GM21737 (cell line): ENCODE measurements around the gene NRXN3.

ENCODE experiments used
- ATAC-seq: cut with Tn5 transposase; IDR thresholded peaks from one replicate; pipeline ENCODE4 v1.9.1; 2021; ENCODE audit warnings: mild to moderate bottlenecking, moderate library complexity; ENCODE audit not compliant: unreplicated experiment

NRXN3 gene

GRCh38 chr14:79040790-79041189, 870.6 kb downstream of the NRXN3 start:
- no peak for ATAC-seq

DNA sequence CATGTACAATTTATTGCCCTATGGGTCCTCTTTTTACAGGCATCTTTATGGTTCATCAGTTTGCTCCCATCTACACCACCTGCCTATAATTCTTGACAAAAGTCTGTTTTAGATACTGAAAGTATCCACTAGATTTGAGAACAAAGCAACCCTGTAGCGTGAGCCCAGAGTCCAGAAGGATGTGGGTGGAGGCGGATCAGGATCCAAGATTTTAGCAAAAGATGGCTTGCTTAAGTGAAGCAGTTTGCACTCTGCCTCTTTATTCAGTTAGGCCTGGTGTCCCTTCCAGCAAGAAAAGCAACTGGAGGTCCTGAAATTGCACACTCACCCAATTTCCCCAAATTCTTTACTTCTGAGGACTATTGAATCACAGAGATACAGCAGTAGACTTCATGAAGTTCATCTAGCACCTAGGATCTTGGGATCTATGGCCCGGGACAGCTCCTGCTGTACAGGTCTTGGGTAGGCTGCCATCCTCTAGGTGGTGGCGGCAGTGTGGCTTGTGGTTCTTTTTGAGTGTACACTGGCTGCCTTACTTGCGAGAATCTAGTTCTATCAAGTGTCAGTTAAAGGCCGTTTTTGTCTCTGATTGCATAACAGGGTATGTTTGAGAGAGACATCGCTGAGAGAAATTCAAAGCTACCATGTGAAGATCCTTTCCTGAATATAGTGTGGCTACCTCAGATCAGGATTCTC, 873.2 kb downstream of the NRXN3 start:
- ATAC-seq: no peak

- no peak for ATAC-seq
These were observed 874.9 kb downstream of the NRXN3 start for GRCh38 chr14:79044894-79045624.

DNA sequence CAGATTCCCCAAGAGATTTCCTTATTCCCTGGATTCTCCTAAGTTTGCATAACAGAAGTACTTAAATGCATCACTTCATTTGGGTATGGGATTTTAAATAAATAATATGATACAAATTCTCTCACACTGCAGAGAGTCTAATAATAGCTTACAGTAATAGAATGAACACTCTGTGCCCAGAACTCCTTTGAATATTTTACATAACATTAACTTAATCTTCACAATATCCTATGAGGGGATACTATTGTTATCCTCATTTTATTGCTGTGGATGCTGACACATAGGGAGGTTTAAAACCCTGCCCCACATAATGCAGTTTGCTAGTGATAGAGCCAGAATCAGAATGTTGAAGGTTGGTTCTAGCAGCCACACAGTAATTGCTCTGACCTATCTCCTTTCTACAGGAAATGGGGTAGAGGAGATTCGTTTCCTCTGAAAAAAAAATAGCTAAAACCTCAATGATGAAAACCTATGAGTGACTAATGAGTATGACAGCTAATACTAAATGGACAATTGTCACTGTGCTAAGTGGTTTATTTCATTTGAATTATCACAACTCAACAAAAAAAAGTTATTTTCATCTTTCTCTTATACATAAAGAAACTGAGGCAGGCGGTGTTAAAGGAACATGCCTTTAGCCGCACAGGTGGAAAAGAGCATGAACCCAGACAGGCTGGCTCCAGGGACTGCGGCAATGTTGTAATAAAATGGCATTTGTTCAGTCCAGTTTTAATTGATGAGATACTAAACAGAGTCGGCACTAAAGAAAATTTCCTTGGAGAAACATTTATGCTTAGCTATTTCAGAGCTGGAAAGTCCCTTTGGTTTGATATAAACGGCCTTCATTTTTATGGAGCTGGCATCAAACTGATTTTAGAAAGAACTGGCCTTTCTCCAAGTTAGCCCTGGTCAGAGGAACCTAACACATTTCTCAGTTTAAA, 880.9 kb downstream of the NRXN3 start:
- ATAC-seq: no peak

GRCh38 chr14:79051742-79052141, 881.6 kb downstream of the NRXN3 start:
- no peak for ATAC-seq

GRCh38 chr14:79056879-79057278, 886.7 kb downstream of the NRXN3 start:
- no peak for ATAC-seq

DNA sequence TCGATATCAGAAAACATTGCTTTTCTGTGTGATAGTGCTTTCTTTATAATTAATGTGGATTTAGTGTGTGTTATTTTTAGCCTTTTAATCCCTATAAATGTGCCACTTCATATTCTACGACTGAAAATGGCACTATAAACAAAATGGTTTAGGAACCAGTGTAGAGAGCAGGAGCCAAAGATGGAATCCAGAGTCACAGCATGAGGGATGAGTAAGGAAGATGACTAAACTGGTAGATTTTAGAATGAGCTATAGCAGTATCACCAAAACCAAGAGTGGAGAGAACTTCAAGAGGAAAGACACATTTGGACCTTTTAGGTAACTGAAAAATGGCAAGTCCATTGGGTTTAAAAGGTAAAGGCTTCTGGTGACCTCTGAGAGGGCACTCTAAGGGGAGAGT, 887.2 kb downstream of the NRXN3 start:
- no peak for ATAC-seq

GRCh38 chr14:79062226-79062625, 892.1 kb downstream of the NRXN3 start:
- ATAC-seq: no peak

DNA sequence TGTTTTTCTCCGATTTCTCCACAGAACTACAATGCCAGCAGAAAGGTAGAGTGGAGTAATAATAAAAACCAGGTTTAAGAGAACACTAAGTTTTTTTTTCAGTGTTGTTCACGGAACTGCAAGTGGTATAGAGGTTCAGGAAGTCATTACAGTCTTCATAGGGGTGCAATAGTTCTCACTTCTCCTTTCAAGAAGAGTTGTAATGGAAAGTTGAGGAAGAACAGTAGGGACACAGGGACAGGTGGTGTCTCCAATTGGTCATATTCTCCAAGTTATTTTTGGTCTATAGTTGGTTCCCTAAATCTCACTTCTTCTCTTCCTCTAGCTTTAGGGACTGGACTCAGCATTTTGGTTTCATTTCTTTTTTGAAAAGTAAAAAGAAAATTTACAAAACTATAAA, 894.0 kb downstream of the NRXN3 start:
- no peak for ATAC-seq

DNA sequence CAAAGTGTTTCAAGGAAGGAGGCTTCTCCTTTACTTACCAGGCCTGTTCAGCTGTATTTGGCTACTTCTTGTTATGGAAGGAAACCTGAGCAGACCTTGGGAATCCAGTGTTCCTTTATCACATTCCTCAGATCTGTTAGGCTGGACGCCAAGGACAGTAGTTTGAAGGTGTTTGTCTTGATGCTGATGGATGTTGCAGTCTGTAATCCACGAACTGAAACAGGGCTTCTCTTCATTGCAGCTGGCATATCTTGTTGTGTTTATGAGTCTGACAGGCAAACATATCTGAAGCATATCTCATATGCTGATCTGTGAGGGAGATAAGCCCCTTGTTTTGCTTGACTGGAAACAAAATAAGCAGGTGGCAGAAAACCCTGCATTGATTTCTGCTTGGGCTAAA, 904.3 kb downstream of the NRXN3 start:
- ATAC-seq: no peak

- no peak for ATAC-seq
These were observed 906.3 kb downstream of the NRXN3 start for GRCh38 chr14:79076428-79076827.

DNA sequence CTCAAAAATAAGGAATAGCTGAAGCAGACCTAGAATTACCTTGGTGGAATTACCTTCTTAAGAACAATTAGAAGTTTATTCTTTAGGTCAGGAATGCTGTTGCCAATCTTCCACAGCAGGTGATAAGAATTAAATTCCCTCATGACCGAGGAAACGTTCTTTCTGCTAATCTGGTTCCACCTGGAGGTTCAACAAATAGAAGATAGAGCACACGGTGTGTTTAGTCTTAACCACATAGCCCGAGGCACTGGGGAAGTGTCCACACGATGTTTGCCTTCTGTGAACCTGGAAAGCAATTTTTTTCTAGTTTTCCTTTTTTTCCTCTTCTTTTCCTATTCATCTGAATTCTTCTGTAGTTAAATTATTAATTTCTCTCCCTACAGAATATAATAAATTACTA, 906.9 kb downstream of the NRXN3 start:
- no peak for ATAC-seq

DNA sequence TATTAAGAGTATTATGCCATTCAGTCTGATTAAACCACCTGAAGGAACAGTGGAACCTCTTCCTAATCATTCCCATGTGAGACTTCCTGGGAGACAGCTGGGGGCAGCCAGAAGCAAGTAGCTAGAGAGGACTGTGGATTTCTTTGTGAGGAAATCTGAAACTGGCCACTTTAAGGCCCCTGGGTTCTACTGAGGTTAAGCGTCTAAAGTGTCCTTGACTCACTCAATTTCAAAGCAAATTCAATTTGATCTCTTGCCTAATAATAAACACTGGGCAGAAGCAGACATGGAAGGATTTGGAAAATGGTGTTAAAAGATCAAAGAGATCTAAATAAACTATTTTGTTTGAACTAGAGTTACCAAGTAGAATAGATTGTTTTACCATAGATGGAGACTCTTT, 909.9 kb downstream of the NRXN3 start:
- no peak for ATAC-seq

DNA sequence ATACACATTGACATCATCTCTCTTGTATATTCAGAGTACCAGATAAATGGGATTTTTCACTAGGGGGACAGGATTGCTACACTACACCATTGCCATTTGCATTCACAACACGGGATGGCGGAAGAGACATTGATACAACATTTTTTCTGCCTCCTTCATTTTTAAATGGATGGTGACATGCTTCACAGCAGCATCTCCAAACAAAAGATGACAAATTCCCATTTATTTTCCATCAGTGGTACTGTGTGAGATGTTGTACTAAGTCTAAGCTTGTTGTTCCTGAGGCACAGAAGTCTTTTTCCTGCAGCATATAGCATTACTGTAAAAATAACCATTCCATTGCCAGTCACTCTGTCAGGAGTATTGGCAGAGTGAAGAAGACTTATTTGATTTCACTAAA, 912.7 kb downstream of the NRXN3 start:
- ATAC-seq: no peak

GRCh38 chr14:79083356-79083755, 913.2 kb downstream of the NRXN3 start:
- no peak for ATAC-seq

- ATAC-seq: no peak
These were observed 914.7 kb downstream of the NRXN3 start for GRCh38 chr14:79084861-79085260.

- ATAC-seq: no peak
These were observed 919.4 kb downstream of the NRXN3 start for GRCh38 chr14:79089576-79089975.

GRCh38 chr14:79090641-79091180, 920.5 kb downstream of the NRXN3 start:
- ATAC-seq: no peak

- no peak for ATAC-seq
These were observed 921.3 kb downstream of the NRXN3 start for GRCh38 chr14:79091381-79091963.

- no peak for ATAC-seq
These were observed 923.4 kb downstream of the NRXN3 start for GRCh38 chr14:79093531-79093930.

DNA sequence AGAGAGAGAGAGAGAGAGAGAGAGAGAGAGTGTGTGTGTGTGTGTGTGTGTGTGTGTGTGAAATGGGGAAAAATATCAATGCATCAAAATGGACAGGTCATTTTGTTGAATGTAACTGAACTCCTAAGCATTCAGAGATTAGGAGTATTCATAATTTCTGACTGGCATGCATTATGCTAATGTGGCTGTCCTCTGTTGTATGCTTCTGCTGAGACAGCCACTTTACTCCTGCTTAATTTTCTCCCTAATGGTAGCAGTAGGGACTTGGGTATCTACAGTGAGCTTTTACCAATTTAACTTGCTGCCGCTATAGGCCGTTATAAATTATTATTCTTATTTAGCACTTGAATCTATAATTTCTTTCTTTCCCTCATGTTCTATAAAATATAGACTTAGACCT, 924.8 kb downstream of the NRXN3 start:
- ATAC-seq: no peak
